Endothelial cell of umbilical vein (primary cell): ENCODE results near the gene CTTNBP2NL. TPM values are rescaled to one million over a fixed set of nuclear protein-coding genes. Genes with fewer than 3 reads are reported as not detected.

Experiments used
- BruUV-seq: library from RNA; stranded (reverse); fragments of 400-500 nt; replicated peaks from 2 replicates; lab custom pipeline; 2021; lab: Mats Ljungman, UMichigan
- CTCF ChIA-PET: fragments of 300-600, 350-600 bp; sonication (Branson Sonifier 250); formaldehyde crosslinking; loops from one replicate; lab custom pipeline; 2021; ENCODE audit warnings: antibody characterized with exemption, inconsistent platforms; lab: Charles Lee
- POLR2A ChIA-PET: fragments of 300-600, 350-600 bp; sonication (Branson Sonifier 250); formaldehyde crosslinking; loops from one replicate; lab custom pipeline; 2021; ENCODE audit warnings: antibody characterized with exemption, inconsistent platforms; lab: Charles Lee
- DNase-seq: peaks from one replicate; pipeline ENCODE4 v3.0.0-alpha.2; 2011; ENCODE audit warnings: low read depth, low spot score
- FAIRE-seq: peaks from 2 replicates; lab custom pipeline; 2011; peaks lifted over from hg19 to GRCh38; lab: Jason Lieb, UNC
- H2AFZ ChIP-seq: 2 replicates; pipeline ENCODE4 v1.6.0; 2012; ENCODE audit warnings: low read depth, low read length, control low read depth, inconsistent platforms
- H3K27ac ChIP-seq: 2 replicates; pipeline ENCODE4 v1.5.1; 2011; ENCODE audit warnings: low read depth, mild to moderate bottlenecking, control low read depth, low read length, moderate library complexity; ENCODE audit not compliant: insufficient read depth
- H3K27me3 ChIP-seq, 2 experiments: 2 replicates each; pipeline versions ENCODE4 v1.6.0 to v1.6.1; 2011; ENCODE audit warnings: low read length in 2 of 2, mixed read lengths in 1 of 2; ENCODE audit not compliant: control insufficient read depth in 2 of 2, insufficient read depth in 2 of 2
- H3K36me3 ChIP-seq, 2 experiments: 2 replicates in 1 of 2; 3 replicates in 1 of 2; pipeline ENCODE4 v1.5.1; 2011; ENCODE audit warnings: low read length in 2 of 2, mild to moderate bottlenecking in 1 of 2, moderate library complexity in 1 of 2; ENCODE audit not compliant: control insufficient read depth in 2 of 2, insufficient read depth in 2 of 2; ENCODE audit errors: extremely low read depth in 1 of 2
- H3K4me1 ChIP-seq: 3 replicates; pipeline ENCODE4 v1.5.1; 2011; ENCODE audit warnings: mild to moderate bottlenecking, low read length; ENCODE audit not compliant: control insufficient read depth, insufficient read depth; ENCODE audit errors: extremely low read depth
- H3K4me2 ChIP-seq: 2 replicates; pipeline ENCODE4 v1.6.1; 2011; ENCODE audit warnings: low read length, control low read depth, mixed read lengths; ENCODE audit not compliant: insufficient read depth
- H3K4me3 ChIP-seq, 3 experiments: fragments of 200-600 bp in 1 of 3; sonication (generic), shearing (Covaris generic) in 1 of 3; replicated peaks in 1 of 3; 2 replicates each; pipeline ENCODE4 v1.5.1; 2011 to 2016; ENCODE audit warnings: control low read depth in 3 of 3, low read length in 3 of 3, mild to moderate bottlenecking in 2 of 3, inconsistent platforms in 1 of 3, low read depth in 1 of 3, moderate library complexity in 1 of 3; ENCODE audit not compliant: insufficient read depth in 1 of 3
- H3K79me2 ChIP-seq: 2 replicates; pipeline ENCODE4 v1.6.0; 2012; ENCODE audit warnings: low read length, inconsistent platforms; ENCODE audit not compliant: control insufficient read depth, insufficient read depth
- H3K9ac ChIP-seq: replicated peaks from 2 replicates; pipeline ENCODE3; 2011; ENCODE audit warnings: low read length, control low read depth; ENCODE audit not compliant: insufficient read depth; ENCODE audit errors: extremely low read depth
- H3K9me1 ChIP-seq: replicated peaks from 3 replicates; pipeline ENCODE4 v1.6.0; 2011; ENCODE audit warnings: mild to moderate bottlenecking, low read length; ENCODE audit not compliant: control insufficient read depth, insufficient read depth; ENCODE audit errors: extremely low read depth
- H3K9me3 ChIP-seq: replicated peaks from 2 replicates; pipeline ENCODE4 v1.5.1; 2012; ENCODE audit warnings: low read length, inconsistent platforms; ENCODE audit not compliant: control insufficient read depth, insufficient read depth
- H4K20me1 ChIP-seq: replicated peaks from 2 replicates; pipeline ENCODE3; 2011; ENCODE audit warnings: mild to moderate bottlenecking, low read length; ENCODE audit not compliant: control insufficient read depth, insufficient read depth; ENCODE audit errors: extremely low read depth
- CTCF ChIP-seq, 2 donors: IDR thresholded peaks; 1 replicate in 1 of 2; 2 replicates in 1 of 2; pipeline ENCODE4 v1.5.1; 2011; ENCODE audit warnings: low read length in 2 of 2, mild to moderate bottlenecking in 2 of 2, moderate library complexity in 2 of 2, control low read depth in 1 of 2, inconsistent platforms in 1 of 2, low read depth in 1 of 2; ENCODE audit not compliant: insufficient read depth in 1 of 2; ENCODE audit errors: extremely low read depth in 1 of 2
- EZH2 ChIP-seq: IDR thresholded peaks from 2 replicates; pipeline ENCODE4 v1.6.1; 2012; ENCODE audit warnings: borderline replicate concordance, low read depth, mild to moderate bottlenecking, moderate library complexity, low read length, inconsistent platforms; ENCODE audit not compliant: severe bottlenecking
- FOS ChIP-seq: IDR thresholded peaks from 2 replicates; pipeline ENCODE4 v1.6.1; 2011; ENCODE audit warnings: mild to moderate bottlenecking, low read length, moderate library complexity, borderline replicate concordance; ENCODE audit not compliant: insufficient read depth
- GATA2 ChIP-seq: IDR thresholded peaks from 2 replicates; pipeline ENCODE4 v1.7.0; 2011; ENCODE audit warnings: low read depth, mild to moderate bottlenecking, moderate library complexity, mixed read lengths, low read length; ENCODE audit not compliant: insufficient read length, insufficient read depth
- JUN ChIP-seq: IDR thresholded peaks from 2 replicates; pipeline ENCODE4 v1.6.1; 2011; ENCODE audit warnings: borderline replicate concordance, low read depth; ENCODE audit not compliant: insufficient read length, insufficient read depth
- MYC ChIP-seq: IDR thresholded peaks from one replicate; pipeline ENCODE4 v1.6.1; 2011; ENCODE audit warnings: mild to moderate bottlenecking, low read depth, low read length
- POLR2A ChIP-seq: IDR thresholded peaks from 2 replicates; pipeline ENCODE4 v1.6.1; 2012; ENCODE audit warnings: low read depth, mild to moderate bottlenecking, control low read depth, low read length
- POLR2AphosphoS5 ChIP-seq: IDR thresholded peaks from 2 replicates; pipeline ENCODE4 v1.6.1; 2012; ENCODE audit warnings: low read depth, mild to moderate bottlenecking, control low read depth, low read length, moderate library complexity; ENCODE audit not compliant: insufficient read depth
- dilution Hi-C: fragments of 300-500 bp; cut with MboI; formaldehyde crosslinking; loops from one replicate; pipeline ENCODE4 v1.15.0; 2019; ENCODE audit warnings: low sequenced_read_pairs; ENCODE audit not compliant: extremely low pct_ligation_motif_present
- intact Hi-C: fragments of 100-400 bp; cut with micrococcal nuclease; formaldehyde crosslinking; loops from one replicate; pipeline ENCODE4 v1.10.0; 2022
- polyA plus RNA-seq, 4 experiments: library from polyadenylated mRNA; depleted of rRNA in 3 of 4; stranded (reverse) in 3 of 4; unstranded in 1 of 4; fragments of >200 nt; gene quantifications; 2 replicates each; pipeline versions ENCODE4 v1.2.1 to v1.2.3, GENCODE V29; 2011 to 2012; ENCODE audit warnings: missing spikeins in 1 of 4
- total RNA-seq: library from RNA; stranded (reverse); gene quantifications from 2 replicates; pipeline ENCODE4 v1.2.3, GENCODE V29; 2021
- TF ChIP-seq, protein P1 (sequence below): IDR thresholded peaks from 2 replicates; pipeline ENCODE4 v1.6.1; 2011; ENCODE audit not compliant: insufficient read depth, insufficient read length

The CTTNBP2NL gene
- total and polyA plus RNA-seq, 2 donors (not counting 3 experiments of a cell fraction or from before 2014, with no cell fraction given), result 21.5 to 94.4 TPM

DNA sequence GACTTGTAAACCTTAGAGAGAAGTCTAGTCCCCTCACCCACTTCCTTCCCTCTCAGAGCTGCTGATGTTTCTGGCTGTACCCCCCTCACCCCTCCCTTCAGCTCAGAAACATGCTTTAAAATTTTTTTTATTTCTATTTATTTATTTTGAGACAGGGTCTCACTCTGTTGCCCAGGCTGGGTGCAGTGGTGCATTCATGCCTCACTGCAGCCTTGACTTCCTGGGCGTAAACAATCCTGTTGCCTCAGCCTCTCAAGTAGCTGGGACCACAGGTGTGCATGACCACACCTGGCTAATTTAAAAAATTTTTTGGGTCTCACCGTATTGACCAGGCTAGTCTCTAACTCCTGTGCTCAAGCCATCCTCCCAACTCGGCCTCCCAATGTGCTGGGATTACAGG lies 109.9 kb downstream of the CTTNBP2NL start:
- H4K20me1 ChIP-seq, result no peaks in the 10 kb centered on the region
- POLR2A ChIA-PET, result no interaction called here

More for the DNA sequence above, 109.9 kb downstream of the CTTNBP2NL start:
- dilution Hi-C loops, result no loop called here
- no peaks in the 10 kb centered on the region for H3K36me3 ChIP-seq
- H3K79me2 ChIP-seq, result no peaks in the 10 kb centered on the region
- CTCF ChIA-PET, result interaction anchor here (0.5 to 1.7 kb wide), 5 partner anchors 18 to 130 kb away, joined by 3 to 4 read pairs (median 3); no protein-coding TSS in a partner anchor
- no peak overlapping the region for H3K27ac ChIP-seq
- H3K9me3 ChIP-seq, result no peaks in the 10 kb centered on the region
- no TSS peak for BruUV-seq
- FAIRE-seq, result no peak
- TF ChIP-seq EZH2, result no peak
- TF ChIP-seq JUN, result no peak
- no peak for TF ChIP-seq MYC
- no peak for TF ChIP-seq POLR2AphosphoS5
- TF ChIP-seq, protein P1, sequence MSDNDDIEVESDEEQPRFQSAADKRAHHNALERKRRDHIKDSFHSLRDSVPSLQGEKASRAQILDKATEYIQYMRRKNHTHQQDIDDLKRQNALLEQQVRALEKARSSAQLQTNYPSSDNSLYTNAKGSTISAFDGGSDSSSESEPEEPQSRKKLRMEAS, result no peak
- TF ChIP-seq GATA2, result no peak
- TF ChIP-seq POLR2A, result no peak
- no peak for TF ChIP-seq CTCF (IDR thresholded peaks at IDR 0.05; ENCODE audit: extremely low read depth in 1 of 2, insufficient read depth in 1 of 2, low read depth in 1 of 2, low read length in 2 of 2)
- no peak for TF ChIP-seq FOS
- no peak overlapping the region for H3K4me3 ChIP-seq
- DNase-seq, result no peak
- H3K4me1 ChIP-seq, result peaks cover 11% of the 10 kb centered on the region
- intact Hi-C loops, result no loop called here
- no peak overlapping the region for H3K9ac ChIP-seq
- H3K9me1 ChIP-seq, result no peaks in the 10 kb centered on the region
- no peak overlapping the region for H2AFZ ChIP-seq
- peaks cover 9% of the 10 kb centered on the region in 2 experiments for H3K27me3 ChIP-seq
- H3K4me2 ChIP-seq, result no peak overlapping the region
